H1 (cell line): ENCODE data around the gene S100A10.

Source experiments
- POLR2AphosphoS5 ChIP-seq: IDR thresholded peaks from 2 replicates; pipeline ENCODE4 v1.6.1; 2011; ENCODE audit warnings: low read depth, low read length
- TF ChIP-seq, protein P1 (sequence below): IDR thresholded peaks from 2 replicates; pipeline ENCODE4 v1.6.1; 2012; ENCODE audit warnings: inconsistent platforms
- TF ChIP-seq, protein P2 (sequence below), 3 experiments: IDR thresholded peaks; 1 replicate in 2 of 3; 2 replicates in 1 of 3; pipeline versions ENCODE4 v1.5.1 to v1.6.1; 2011; ENCODE audit warnings: low read length in 3 of 3, mild to moderate bottlenecking in 3 of 3, inconsistent platforms in 2 of 3, low read depth in 1 of 3, moderate library complexity in 1 of 3; ENCODE audit not compliant: insufficient read depth in 1 of 3; ENCODE audit errors: control extremely low read depth in 1 of 3

DNA sequence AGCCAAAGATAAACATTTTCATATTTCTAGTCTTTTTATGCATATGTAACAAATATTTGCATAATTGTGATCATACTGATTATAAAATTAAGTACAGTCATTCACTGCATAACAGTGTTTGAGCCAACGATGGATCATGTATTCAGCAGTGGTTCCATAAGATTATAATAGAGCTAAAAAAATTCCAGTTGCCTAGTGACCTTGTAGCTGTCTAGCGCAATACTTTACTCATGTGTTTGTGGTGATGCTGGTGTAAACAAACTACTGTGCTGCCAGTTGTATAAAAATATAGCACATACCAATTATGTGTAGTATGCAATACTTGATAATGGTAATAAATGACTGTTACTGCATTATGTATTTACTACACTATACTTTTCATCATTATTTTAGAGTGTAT lies 2.1 kb upstream of the S100A10 start:
- TF ChIP-seq, protein P1, sequence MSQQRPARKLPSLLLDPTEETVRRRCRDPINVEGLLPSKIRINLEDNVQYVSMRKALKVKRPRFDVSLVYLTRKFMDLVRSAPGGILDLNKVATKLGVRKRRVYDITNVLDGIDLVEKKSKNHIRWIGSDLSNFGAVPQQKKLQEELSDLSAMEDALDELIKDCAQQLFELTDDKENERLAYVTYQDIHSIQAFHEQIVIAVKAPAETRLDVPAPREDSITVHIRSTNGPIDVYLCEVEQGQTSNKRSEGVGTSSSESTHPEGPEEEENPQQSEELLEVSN, result no peak
- no peak for TF ChIP-seq POLR2AphosphoS5
- TF ChIP-seq, protein P2, sequence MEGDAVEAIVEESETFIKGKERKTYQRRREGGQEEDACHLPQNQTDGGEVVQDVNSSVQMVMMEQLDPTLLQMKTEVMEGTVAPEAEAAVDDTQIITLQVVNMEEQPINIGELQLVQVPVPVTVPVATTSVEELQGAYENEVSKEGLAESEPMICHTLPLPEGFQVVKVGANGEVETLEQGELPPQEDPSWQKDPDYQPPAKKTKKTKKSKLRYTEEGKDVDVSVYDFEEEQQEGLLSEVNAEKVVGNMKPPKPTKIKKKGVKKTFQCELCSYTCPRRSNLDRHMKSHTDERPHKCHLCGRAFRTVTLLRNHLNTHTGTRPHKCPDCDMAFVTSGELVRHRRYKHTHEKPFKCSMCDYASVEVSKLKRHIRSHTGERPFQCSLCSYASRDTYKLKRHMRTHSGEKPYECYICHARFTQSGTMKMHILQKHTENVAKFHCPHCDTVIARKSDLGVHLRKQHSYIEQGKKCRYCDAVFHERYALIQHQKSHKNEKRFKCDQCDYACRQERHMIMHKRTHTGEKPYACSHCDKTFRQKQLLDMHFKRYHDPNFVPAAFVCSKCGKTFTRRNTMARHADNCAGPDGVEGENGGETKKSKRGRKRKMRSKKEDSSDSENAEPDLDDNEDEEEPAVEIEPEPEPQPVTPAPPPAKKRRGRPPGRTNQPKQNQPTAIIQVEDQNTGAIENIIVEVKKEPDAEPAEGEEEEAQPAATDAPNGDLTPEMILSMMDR (IDR thresholded peaks at IDR 0.05; ENCODE audit: control extremely low read depth in 1 of 3, insufficient read depth in 1 of 3, low read depth in 1 of 3, low read length in 3 of 3), result no peak
